ENCODE results near the gene CHL1. TPM values are rescaled to one million over a fixed set of nuclear protein-coding genes. Genes with fewer than 3 reads are reported as not detected.

The CHL1 gene
- total and polyA plus RNA-seq, 2 donors (not counting 1 experiment from before 2014, with no cell fraction given) = 6.2 to 18.0 TPM

GRCh38 chr3:325495-325894 is 128.9 kb downstream of the CHL1 start:
- TF ChIP-seq EZH2 (IDR thresholded peaks at IDR 0.05; ENCODE audit: borderline replicate concordance, insufficient read depth, low read depth, low read length, poor library complexity, severe bottlenecking) = no peak
- TF ChIP-seq CTCF (IDR thresholded peaks at IDR 0.05) = no peak

GRCh38 chr3:330494-331115 is 134.0 kb downstream of the CHL1 start:
- no peak overlapping the region for H3K9ac ChIP-seq (ENCODE audit: low read length)
- H3K9me3 ChIP-seq (ENCODE audit: control extremely low read depth in 1 of 3, control insufficient read depth in 2 of 3, insufficient read depth in 1 of 3, low read length in 2 of 3) = no peaks in the 10 kb centered on the region
- POLR2A ChIA-PET = no interaction called here
- no peaks in the 10 kb centered on the region for H3K36me3 ChIP-seq (replicated peaks in 1 of 2; ENCODE audit: control extremely low read depth in 1 of 2, control insufficient read depth in 1 of 2, extremely low read depth in 1 of 2, insufficient read depth in 2 of 2, low read length in 1 of 2)
- H3K27me3 ChIP-seq (replicated peaks in 1 of 4; ENCODE audit: control extremely low read depth in 1 of 4, control insufficient read depth in 3 of 4, insufficient read depth in 4 of 4, low read length in 3 of 4) = no peaks in the 10 kb centered on the region
- no CpG with 5 or more reads among the region's 1 CpG for WGBS (ENCODE audit: insufficient coverage)
- H3K79me2 ChIP-seq (ENCODE audit: control insufficient read depth, insufficient read depth, low read length) = no peaks in the 10 kb centered on the region
- no peak overlapping the region for H3K27ac Mint-ChIP-seq
- CTCF ChIA-PET = interaction anchor here (2.6 kb wide), 1 partner anchor 24 kb away, joined by 9 read pairs; no protein-coding TSS in a partner anchor
- H3K4me1 ChIP-seq (ENCODE audit: control insufficient read depth in 2 of 2, insufficient read depth in 2 of 2, low read length in 2 of 2) = no peaks in the 10 kb centered on the region
- H3K4me3 Mint-ChIP-seq = peak overlapping the region; percentile 30
- H3K9me3 Mint-ChIP-seq (ENCODE audit: insufficient read depth) = no peaks in the 10 kb centered on the region
- no peaks in the 10 kb centered on the region for H4K20me1 ChIP-seq (ENCODE audit: control insufficient read depth, insufficient read depth, low read length, poor library complexity, severe bottlenecking)
- H3K27me3 Mint-ChIP-seq = no peaks in the 10 kb centered on the region
- intact Hi-C loops (cut with micrococcal nuclease) = no loop called here
- H3K4me1 Mint-ChIP-seq = peaks cover 10% of the 10 kb centered on the region
- no peak for ATAC-seq (ENCODE audit: low read depth)
- peak; percentile 19 for DNase-seq
- H3K4me3 ChIP-seq (ENCODE audit: control extremely low read depth in 1 of 5, extremely low read depth in 1 of 5, insufficient read depth in 1 of 5, low read depth in 2 of 5, low read length in 4 of 5) = peak overlapping the region in 1 of 5 experiments; percentile 3
- H3K27ac ChIP-seq (ENCODE audit: low read length in 2 of 2) = no peak overlapping the region
- no peak overlapping the region for H2AFZ ChIP-seq (ENCODE audit: insufficient read depth, low read depth, low read length, poor library complexity, severe bottlenecking)
- peak overlapping the region; percentile 20 for H3K4me2 ChIP-seq (replicated peaks; ENCODE audit: low read depth, low read length, poor library complexity, severe bottlenecking)
- TF ChIP-seq EZH2 (IDR thresholded peaks at IDR 0.05; ENCODE audit: borderline replicate concordance, insufficient read depth, low read depth, low read length, poor library complexity, severe bottlenecking) (no peak), CTCF (IDR thresholded peaks at IDR 0.05) (no peak)

More at GRCh38 chr3:325495-325894, 128.9 kb downstream of the CHL1 start:
- H3K9me3 Mint-ChIP-seq (ENCODE audit: insufficient read depth) = no peaks in the 10 kb centered on the region
- no peak overlapping the region for H3K4me2 ChIP-seq (replicated peaks; ENCODE audit: low read depth, low read length, poor library complexity, severe bottlenecking)
- no peaks in the 10 kb centered on the region for H3K36me3 ChIP-seq (replicated peaks in 1 of 2; ENCODE audit: control extremely low read depth in 1 of 2, control insufficient read depth in 1 of 2, extremely low read depth in 1 of 2, insufficient read depth in 2 of 2, low read length in 1 of 2)
- WGBS (ENCODE audit: insufficient coverage) = no CpG with 5 or more reads among the region's 1 CpG
- ATAC-seq (ENCODE audit: low read depth) (no peak), DNase-seq (no peak)
- intact Hi-C loops (cut with micrococcal nuclease) = no loop called here
- H3K79me2 ChIP-seq (ENCODE audit: control insufficient read depth, insufficient read depth, low read length) = no peaks in the 10 kb centered on the region
- H3K27ac ChIP-seq (ENCODE audit: low read length in 2 of 2) = no peak overlapping the region
- H3K9me3 ChIP-seq (ENCODE audit: control extremely low read depth in 1 of 3, control insufficient read depth in 2 of 3, insufficient read depth in 1 of 3, low read length in 2 of 3) = no peaks in the 10 kb centered on the region
- H3K4me3 Mint-ChIP-seq = no peak overlapping the region
- ChIA-PET CTCF (interaction anchor here (1.1 kb wide), 1 partner anchor 29 kb away, joined by 3 read pairs; no protein-coding TSS in a partner anchor), POLR2A (no interaction called here)
- H4K20me1 ChIP-seq (ENCODE audit: control insufficient read depth, insufficient read depth, low read length, poor library complexity, severe bottlenecking) = no peaks in the 10 kb centered on the region
- H3K27ac Mint-ChIP-seq = no peak overlapping the region
- H3K4me1 ChIP-seq (ENCODE audit: control insufficient read depth in 2 of 2, insufficient read depth in 2 of 2, low read length in 2 of 2) = no peaks in the 10 kb centered on the region
- H3K27me3 Mint-ChIP-seq = no peaks in the 10 kb centered on the region
- H3K27me3 ChIP-seq (replicated peaks in 1 of 4; ENCODE audit: control extremely low read depth in 1 of 4, control insufficient read depth in 3 of 4, insufficient read depth in 4 of 4, low read length in 3 of 4) = no peaks in the 10 kb centered on the region
- peaks cover 3% of the 10 kb centered on the region for H3K4me1 Mint-ChIP-seq
- no peak overlapping the region for H3K4me3 ChIP-seq (ENCODE audit: control extremely low read depth in 1 of 5, extremely low read depth in 1 of 5, insufficient read depth in 1 of 5, low read depth in 2 of 5, low read length in 4 of 5)
- H2AFZ ChIP-seq (ENCODE audit: insufficient read depth, low read depth, low read length, poor library complexity, severe bottlenecking) = no peak overlapping the region
- H3K9ac ChIP-seq (ENCODE audit: low read length) = no peak overlapping the region
